K562 (cell line): Measurements from ENCODE around the gene SEZ6. TPM values are rescaled to one million over a fixed set of nuclear protein-coding genes. Genes with fewer than 3 reads are reported as not detected.

ENCODE experiments used
- ATAC-seq: fragments of 200-7000 bp; cut with Tn5 transposase; 3 replicates; pipeline ENCODE4 v1.9.1; 2020; ENCODE audit warnings: moderate library complexity
- BruUV-seq: library from RNA; stranded (reverse); fragments of 400-500 nt; replicated peaks from 2 replicates; lab custom pipeline; 2021; lab: Mats Ljungman, UMichigan
- CTCF ChIA-PET: fragments of 300-600 bp; formaldehyde crosslinking; extraction: SDS; loops from one replicate; lab custom pipeline; 2021; ENCODE audit warnings: low intra/inter-chr PET ratio; lab: Yijun Ruan, JAX
- POLR2A ChIA-PET: fragments of 300-600, 350-650 bp; sonication (Branson Sonifier 250); formaldehyde crosslinking; extraction: SDS; loops from one replicate; lab custom pipeline; 2021; ENCODE audit warnings: antibody characterized with exemption, inconsistent platforms; lab: Yijun Ruan, JAX
- DNase-seq, 4 experiments: peaks; one replicate each; pipeline versions ENCODE4 v3.0.0 to v3.0.0-alpha.2; 2011 to 2018; ENCODE audit warnings: low spot score in 3 of 4, mixed read lengths in 3 of 4; ENCODE audit errors: extremely low read depth in 1 of 4
- FAIRE-seq: peaks from 2 replicates; lab custom pipeline; 2011; peaks lifted over from hg19 to GRCh38; lab: Jason Lieb, UNC
- H2AFZ ChIP-seq: 2 replicates; pipeline ENCODE4 v1.6.0; 2011; ENCODE audit warnings: low read depth, low read length, control low read depth, inconsistent platforms
- H3K27ac ChIP-seq: fragments of 200-600 bp; 3 replicates; pipeline ENCODE4 v1.8.0; 2011; ENCODE audit warnings: low read depth, mild to moderate bottlenecking, control low read depth, inconsistent platforms, low read length, moderate library complexity, mixed read lengths; ENCODE audit errors: extremely low read depth
- H3K27me3 ChIP-seq, 2 experiments: fragments of 300-600 bp in 1 of 2; 2 replicates in 1 of 2; 3 replicates in 1 of 2; pipeline versions ENCODE4 v1.6.0 to v1.8.0; 2011; ENCODE audit warnings: inconsistent platforms in 2 of 2, low read length in 2 of 2, mild to moderate bottlenecking in 1 of 2, mixed read lengths in 1 of 2, moderate library complexity in 1 of 2; ENCODE audit not compliant: control insufficient read depth in 2 of 2, insufficient read depth in 2 of 2
- H3K36me3 ChIP-seq: fragments of 300-600 bp; 3 replicates; pipeline ENCODE4 v1.8.0; 2011; ENCODE audit warnings: mild to moderate bottlenecking, low read length, inconsistent platforms; ENCODE audit not compliant: control insufficient read depth, insufficient read depth
- H3K4me1 ChIP-seq, 2 experiments: fragments of 200-600 bp in 1 of 2; replicated peaks in 1 of 2; 2 replicates in 1 of 2; 3 replicates in 1 of 2; pipeline versions ENCODE4 v1.5.1 to v1.8.0; 2011; ENCODE audit warnings: inconsistent platforms in 2 of 2, low read length in 2 of 2, mild to moderate bottlenecking in 1 of 2, mixed read lengths in 1 of 2, moderate library complexity in 1 of 2; ENCODE audit not compliant: control insufficient read depth in 2 of 2, insufficient read depth in 2 of 2
- H3K4me2 ChIP-seq: 2 replicates; pipeline ENCODE4 v1.6.1; 2011; ENCODE audit warnings: low read length, control low read depth, inconsistent platforms, mixed read lengths; ENCODE audit not compliant: insufficient read depth
- H3K4me3 ChIP-seq: fragments of 200-600 bp; sonication (generic), shearing (Covaris generic); 2 replicates; pipeline ENCODE4 v1.5.1; 2016; ENCODE audit warnings: control low read depth, inconsistent platforms
- H3K79me2 ChIP-seq: fragments of 200-600 bp; 3 replicates; pipeline ENCODE4 v1.8.0; 2011; ENCODE audit warnings: low read length, inconsistent platforms; ENCODE audit not compliant: control insufficient read depth, insufficient read depth
- H3K9ac ChIP-seq, 2 experiments: 2 replicates each; pipeline versions ENCODE4 v1.6.0 to v1.6.1; 2011; ENCODE audit warnings: low read depth in 2 of 2, low read length in 2 of 2, control low read depth in 1 of 2, inconsistent platforms in 1 of 2, mild to moderate bottlenecking in 1 of 2, mixed read lengths in 1 of 2; ENCODE audit not compliant: insufficient read depth in 1 of 2
- H3K9me1 ChIP-seq: one replicate; pipeline ENCODE4 v1.6.0; 2011; ENCODE audit warnings: inconsistent platforms, mild to moderate bottlenecking, low read length, moderate library complexity; ENCODE audit not compliant: control insufficient read depth, insufficient read depth
- H3K9me3 ChIP-seq: replicated peaks from 2 replicates; pipeline ENCODE4 v1.5.1; 2011; ENCODE audit warnings: low read depth, low read length, inconsistent platforms; ENCODE audit not compliant: control insufficient read depth, insufficient read depth
- H4K20me1 ChIP-seq: replicated peaks from 2 replicates; pipeline ENCODE4 v1.6.1; 2011; ENCODE audit warnings: low read length, inconsistent platforms, mixed read lengths; ENCODE audit not compliant: control insufficient read depth, insufficient read depth
- CBX5 ChIP-seq: IDR thresholded peaks from 2 replicates; pipeline ENCODE4 v1.6.1; 2014; ENCODE audit warnings: low read depth, borderline replicate concordance
- CC2D1A ChIP-seq: fragments of 450-650 bp; IDR thresholded peaks from 2 replicates; pipeline ENCODE4 v1.6.1; 2017; ENCODE audit warnings: mild to moderate bottlenecking
- ERF ChIP-seq: fragments of 450-650 bp; formaldehyde crosslinking; IDR thresholded peaks from 2 replicates; pipeline ENCODE4 v1.4.0; 2020; ENCODE audit warnings: mild to moderate bottlenecking, mixed read lengths
- FOXM1 ChIP-seq, 2 experiments: fragments of 450-650 bp in 1 of 2; sonication (generic) in 1 of 2; formaldehyde crosslinking in 1 of 2; IDR thresholded peaks; 2 replicates each; pipeline versions ENCODE4 v1.6.1 to v1.9.0; 2017 to 2022; ENCODE audit warnings: low read depth in 2 of 2, mild to moderate bottlenecking in 2 of 2, missing genetic modification reagents in 1 of 2, moderate library complexity in 1 of 2
- HNRNPUL1 ChIP-seq: fragments of 200-400 bp; formaldehyde crosslinking; IDR thresholded peaks from 2 replicates; pipeline ENCODE4 v1.6.1; 2017; ENCODE audit warnings: low read length
- MTF1 ChIP-seq: fragments of 250-450 bp; sonication (Bioruptor Pico); IDR thresholded peaks from 2 replicates; pipeline ENCODE4 v1.9.0; 2021; ENCODE audit warnings: moderate library complexity, mild to moderate bottlenecking, inconsistent platforms, borderline replicate concordance
- NFE2 ChIP-seq: IDR thresholded peaks from 2 replicates; pipeline ENCODE4 v1.6.1; 2014; ENCODE audit warnings: antibody characterized with exemption, low read depth
- NUFIP1 ChIP-seq: fragments of 450-650 bp; IDR thresholded peaks from 2 replicates; pipeline ENCODE4 v1.6.1; 2018; ENCODE audit not compliant: partially characterized antibody
- RBM17 ChIP-seq: fragments of 200-400 bp; formaldehyde crosslinking; IDR thresholded peaks from 2 replicates; pipeline ENCODE4 v1.6.1; 2017; ENCODE audit warnings: low read depth, mild to moderate bottlenecking, low read length, borderline replicate concordance
- SETDB1 ChIP-seq: IDR thresholded peaks from one replicate; pipeline ENCODE4 v1.6.1; 2012; ENCODE audit warnings: low read length, control low read depth, inconsistent platforms
- SMAD2 ChIP-seq: fragments of 150-350 bp; IDR thresholded peaks from 2 replicates; pipeline ENCODE4 v1.6.1; 2014; ENCODE audit warnings: low read depth, mild to moderate bottlenecking, low read length
- SNIP1 ChIP-seq: fragments of 450-650 bp; IDR thresholded peaks from 2 replicates; pipeline ENCODE4 v1.7.1; 2017; ENCODE audit warnings: low read depth, mild to moderate bottlenecking
- ZFP1 ChIP-seq: fragments of 450-650 bp; formaldehyde crosslinking; IDR thresholded peaks from 2 replicates; pipeline ENCODE4 v1.4.0; 2020; ENCODE audit warnings: mild to moderate bottlenecking, mixed read lengths
- ZNF263 ChIP-seq: sonication (generic); formaldehyde crosslinking; IDR thresholded peaks from 2 replicates; pipeline ENCODE4 v1.8.0; 2022; ENCODE audit warnings: mild to moderate bottlenecking, missing genetic modification reagents, borderline replicate concordance
- WGBS: fragments of 100-300 bp; shearing (Covaris generic); methylation state at CpG from one replicate; pipeline ENCODE4 v1.1.6; 2016; ENCODE audit warnings: low coverage, mixed read lengths; ENCODE audit not compliant: insufficient coverage; ENCODE audit errors: missing lambda C conversion rate; 5-methylcytosine and 5-hydroxymethylcytosine counted together
- in situ Hi-C: fragments of 300-500 bp; cut with MboI; formaldehyde crosslinking; loops from 4 replicates; pipeline ENCODE4 v1.15.0; 2018; ENCODE audit warnings: inconsistent platforms, mixed read lengths
- intact Hi-C: fragments of 100-400 bp; cut with micrococcal nuclease; formaldehyde crosslinking; loops from 2 replicates; pipeline ENCODE4 v1.14.2; 2022
- polyA plus RNA-seq, 8 experiments: library from polyadenylated mRNA; depleted of rRNA in 4 of 8; stranded (reverse) in 5 of 8; unstranded in 3 of 8; fragments of >200 nt; fragmentation: Nextera tagmentation in 2 of 8; fragmentation: Illumina TruSeq in 1 of 8; extraction: Ambion mirVana in 2 of 8; extraction: Trizol in 1 of 8; gene quantifications; 2 replicates each; pipeline versions ENCODE4 v1.2.1 to v1.2.3, GENCODE V29; 2011 to 2014; ENCODE audit warnings: inconsistent platforms in 1 of 8, missing spikeins in 1 of 8
- total RNA-seq, 7 experiments: library from RNA; depleted of rRNA in 6 of 7; stranded (reverse); fragments of >200 nt in 6 of 7; fragmentation: Illumina TruSeq in 2 of 7; extraction: Trizol in 2 of 7; gene quantifications; 2 replicates each; pipeline versions ENCODE4 v1.2.1 to v1.2.3, GENCODE V29; 2011 to 2021; ENCODE audit warnings: low replicate concordance in 1 of 7
- TF ChIP-seq, protein P1 (sequence below): fragments of 250-450 bp; sonication (Bioruptor Pico); IDR thresholded peaks from 2 replicates; pipeline ENCODE4 v1.8.0; 2021; ENCODE audit warnings: moderate library complexity, mild to moderate bottlenecking, inconsistent platforms
- TF ChIP-seq, protein P2 (sequence below): conservative IDR thresholded peaks from 2 replicates; pipeline ENCODE4 v1.6.1; 2011; ENCODE audit warnings: low read depth, mild to moderate bottlenecking, low read length; ENCODE audit not compliant: control insufficient read depth
- TF ChIP-seq, protein P3 (sequence below): sonication (generic); formaldehyde crosslinking; IDR thresholded peaks from 2 replicates; pipeline ENCODE4 v1.8.0; 2022; ENCODE audit warnings: mild to moderate bottlenecking, missing genetic modification reagents
- TF ChIP-seq, protein P4 (sequence below): sonication (generic); formaldehyde crosslinking; IDR thresholded peaks from 2 replicates; pipeline ENCODE4 v1.8.0; 2022; ENCODE audit warnings: mild to moderate bottlenecking, missing genetic modification reagents
- TF ChIP-seq, protein P5 (sequence below): sonication (generic); formaldehyde crosslinking; IDR thresholded peaks from 2 replicates; pipeline ENCODE4 v1.8.1; 2023; ENCODE audit warnings: mild to moderate bottlenecking, missing genetic modification reagents

Gene SEZ6
- total and polyA plus RNA-seq, 9 of the 15 experiments (the other 6 are each of a cell fraction or from before 2014, with no cell fraction given), result not detected

DNA sequence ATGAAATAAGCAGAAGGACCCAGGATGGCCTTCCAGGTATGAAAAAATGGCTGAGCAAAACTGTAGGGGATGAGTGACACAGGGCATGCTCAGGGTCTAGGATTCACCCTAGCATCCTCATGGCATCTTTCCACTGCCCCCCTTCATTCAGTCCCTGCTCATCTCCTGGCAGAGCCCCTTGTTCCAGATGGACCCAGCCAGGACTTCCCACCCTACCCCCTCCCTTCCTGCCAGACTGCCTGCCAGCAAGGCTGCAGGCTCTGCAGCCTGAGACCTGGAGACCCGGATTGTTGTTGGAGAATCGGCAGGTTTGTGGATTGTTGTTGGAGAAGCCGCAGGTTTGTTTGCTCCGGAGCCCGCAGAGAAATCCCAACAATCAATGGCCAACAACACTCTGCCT is 6.6 kb downstream of the SEZ6 start:
- intact Hi-C loops, result no loop called here
- Histone ChIP-seq H3K4me3 (no peak overlapping the region), H3K27me3 (peaks cover 10 to 43% of the 10 kb centered on the region in 2 experiments; a peak in 4 of 5 replicates), H3K36me3 (no peaks in the 10 kb centered on the region), H4K20me1 (peaks cover 11% of the 10 kb centered on the region; the same call in 1 of the 2 replicates), H3K9me3 (no peaks in the 10 kb centered on the region), H2AFZ (no peak overlapping the region), H3K9me1 (peaks cover 2% of the 10 kb centered on the region), H3K27ac (no peak overlapping the region), H3K9ac (no peak overlapping the region), H3K4me1 (peaks cover 0 to 8% of the 10 kb centered on the region in 2 experiments; a peak in 2 of 5 replicates), H3K79me2 (no peaks in the 10 kb centered on the region), H3K4me2 (no peak overlapping the region)
- ChIA-PET POLR2A (interaction anchor here (0.8 to 1.0 kb wide), 2 partner anchors 10 to 610 kb away, joined by 3 to 5 read pairs; no protein-coding TSS in a partner anchor), CTCF (no interaction called here)
- FAIRE-seq (no peak), DNase-seq (no peak), ATAC-seq (no peak)
- no TSS peak for BruUV-seq
- in situ Hi-C loops, result no loop called here
- WGBS, result 2% methylated on average over 5 of the region's 5 CpGs
- TF ChIP-seq, protein P1, sequence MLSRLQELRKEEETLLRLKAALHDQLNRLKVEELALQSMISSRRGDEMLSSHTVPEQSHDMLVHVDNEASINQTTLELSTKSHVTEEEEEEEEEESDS (CRISPR knock-in tag), result no peak
- TF ChIP-seq MTF1 (CRISPR knock-in tag) (no peak), FOXM1 (IDR thresholded peaks at IDR 0.05; ENCODE audit: low read depth) (no peak), FOXM1 (CRISPR knock-in tag; IDR thresholded peaks at IDR 0.05; ENCODE audit: low read depth) (no peak), NFE2 (no peak), HNRNPUL1 (no peak), RBM17 (no peak), ZNF263 (CRISPR knock-in tag) (no peak), SMAD2 (no peak), CBX5 (no peak), ERF (no peak), NUFIP1 (no peak), SETDB1 (no peak), SNIP1 (no peak), CC2D1A (no peak), ZFP1 (CRISPR knock-in tag) (no peak)
- TF ChIP-seq, protein P2, sequence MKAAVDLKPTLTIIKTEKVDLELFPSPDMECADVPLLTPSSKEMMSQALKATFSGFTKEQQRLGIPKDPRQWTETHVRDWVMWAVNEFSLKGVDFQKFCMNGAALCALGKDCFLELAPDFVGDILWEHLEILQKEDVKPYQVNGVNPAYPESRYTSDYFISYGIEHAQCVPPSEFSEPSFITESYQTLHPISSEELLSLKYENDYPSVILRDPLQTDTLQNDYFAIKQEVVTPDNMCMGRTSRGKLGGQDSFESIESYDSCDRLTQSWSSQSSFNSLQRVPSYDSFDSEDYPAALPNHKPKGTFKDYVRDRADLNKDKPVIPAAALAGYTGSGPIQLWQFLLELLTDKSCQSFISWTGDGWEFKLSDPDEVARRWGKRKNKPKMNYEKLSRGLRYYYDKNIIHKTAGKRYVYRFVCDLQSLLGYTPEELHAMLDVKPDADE, result no peak
- TF ChIP-seq, protein P3, sequence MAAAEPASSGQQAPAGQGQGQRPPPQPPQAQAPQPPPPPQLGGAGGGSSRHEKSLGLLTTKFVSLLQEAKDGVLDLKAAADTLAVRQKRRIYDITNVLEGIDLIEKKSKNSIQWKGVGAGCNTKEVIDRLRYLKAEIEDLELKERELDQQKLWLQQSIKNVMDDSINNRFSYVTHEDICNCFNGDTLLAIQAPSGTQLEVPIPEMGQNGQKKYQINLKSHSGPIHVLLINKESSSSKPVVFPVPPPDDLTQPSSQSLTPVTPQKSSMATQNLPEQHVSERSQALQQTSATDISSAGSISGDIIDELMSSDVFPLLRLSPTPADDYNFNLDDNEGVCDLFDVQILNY (CRISPR knock-in tag), result no peak
- TF ChIP-seq, protein P4, sequence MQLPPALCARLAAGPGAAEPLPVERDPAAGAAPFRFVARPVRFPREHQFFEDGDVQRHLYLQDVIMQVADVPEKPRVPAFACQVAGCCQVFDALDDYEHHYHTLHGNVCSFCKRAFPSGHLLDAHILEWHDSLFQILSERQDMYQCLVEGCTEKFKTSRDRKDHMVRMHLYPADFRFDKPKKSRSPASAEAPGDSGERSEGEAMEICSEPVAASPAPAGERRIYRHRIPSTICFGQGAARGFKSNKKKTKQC (CRISPR knock-in tag), result no peak
- TF ChIP-seq, protein P5, sequence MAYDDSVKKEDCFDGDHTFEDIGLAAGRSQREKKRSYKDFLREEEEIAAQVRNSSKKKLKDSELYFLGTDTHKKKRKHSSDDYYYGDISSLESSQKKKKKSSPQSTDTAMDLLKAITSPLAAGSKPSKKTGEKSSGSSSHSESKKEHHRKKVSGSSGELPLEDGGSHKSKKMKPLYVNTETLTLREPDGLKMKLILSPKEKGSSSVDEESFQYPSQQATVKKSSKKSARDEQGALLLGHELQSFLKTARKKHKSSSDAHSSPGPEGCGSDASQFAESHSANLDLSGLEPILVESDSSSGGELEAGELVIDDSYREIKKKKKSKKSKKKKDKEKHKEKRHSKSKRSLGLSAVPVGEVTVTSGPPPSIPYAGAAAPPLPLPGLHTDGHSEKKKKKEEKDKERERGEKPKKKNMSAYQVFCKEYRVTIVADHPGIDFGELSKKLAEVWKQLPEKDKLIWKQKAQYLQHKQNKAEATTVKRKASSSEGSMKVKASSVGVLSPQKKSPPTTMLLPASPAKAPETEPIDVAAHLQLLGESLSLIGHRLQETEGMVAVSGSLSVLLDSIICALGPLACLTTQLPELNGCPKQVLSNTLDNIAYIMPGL (CRISPR knock-in tag), result no peak
